A549 treated with Hydrocortisone at 1 μM for 4 hours (cell line): ENCODE results near the gene ATP5IF1. TPM values are rescaled to one million over a fixed set of nuclear protein-coding genes. Genes with fewer than 3 reads are reported as not detected.

Source experiments
- total RNA-seq: library from RNA; stranded (reverse); fragments of 200-300 nt; extraction: Qiagen RNA extraction; gene quantifications from 5 replicates; pipeline ENCODE4 v1.2.3, GENCODE V29; 2022

The ATP5IF1 gene
- total RNA-seq: 148 to 174 TPM (median 161 TPM) in 5 replicates

GRCh38 chr1:28235755-28236655 is at the start of gene ATP5IF1:
TSS of gene ATP5IF1 (plus strand) at chr1:28236124. CDS start at chr1:28236184, 60 bp downstream.

GRCh38 chr1:28232558-28233263 is 3.2 kb upstream of the ATP5IF1 start, which contains the start of gene DNAJC8:
TSS of gene DNAJC8 (minus strand) at chr1:28233029. CDS start at chr1:28232998, 31 bp downstream.

DNA sequence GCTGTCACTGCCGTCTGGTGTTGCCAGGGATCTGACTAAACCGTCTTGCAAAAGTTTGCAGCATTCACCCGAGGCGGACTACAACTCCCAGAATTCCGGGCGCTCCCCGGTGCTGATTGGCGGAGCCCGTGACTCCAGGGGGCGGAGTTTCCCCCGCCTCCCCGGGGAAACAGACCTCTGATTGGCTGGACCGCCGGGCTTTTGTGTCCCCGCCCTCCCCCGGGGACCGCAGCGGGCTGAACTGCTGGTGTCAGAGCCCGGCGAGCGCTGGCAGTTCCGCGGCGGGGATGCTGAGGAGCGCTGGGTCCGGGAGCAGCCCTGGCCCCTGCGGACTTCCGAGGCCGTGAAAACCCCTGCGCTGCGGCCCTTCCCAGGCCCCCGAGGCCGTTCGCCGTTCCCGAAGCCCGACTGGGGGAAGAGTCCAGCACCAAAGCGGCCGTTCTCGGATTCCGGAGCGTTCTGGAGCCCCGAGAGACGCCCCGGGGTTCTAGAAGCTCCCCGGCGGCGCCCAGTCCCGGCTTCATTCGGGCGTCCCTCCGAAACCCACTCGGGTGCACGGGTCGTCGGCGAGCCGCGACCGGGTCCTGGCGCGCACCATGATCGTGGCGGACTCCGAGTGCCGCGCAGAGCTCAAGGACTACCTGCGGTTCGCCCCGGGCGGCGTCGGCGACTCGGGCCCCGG is 23.5 kb downstream of the ATP5IF1 start, which contains the start of gene SESN2:
Gene SESN2 (plus strand): TSS at position 267 of the 682 bp plus-strand sequence. CDS start 330 bp downstream, at position 597.

Other genes starting within 250 kb of the ATP5IF1 start
- 4.3 to 6.7 TPM (median 5.6 TPM) in 5 replicates for gene EYA3, start 147.5 kb upstream of the ATP5IF1 start, total RNA-seq
- gene PTAFR, start 59.4 kb upstream of the ATP5IF1 start, total RNA-seq: 0.10 to 0.22 TPM (median 0.16 TPM) in 5 replicates
- 68.2 to 72.7 TPM (median 70.9 TPM) in 5 replicates for gene DNAJC8, start 3.1 kb upstream of the ATP5IF1 start, total RNA-seq
- 6.5 to 10.4 TPM (median 8.2 TPM) in 5 replicates for gene SESN2, start 23.4 kb downstream of the ATP5IF1 start, total RNA-seq
- gene MED18, start 92.9 kb downstream of the ATP5IF1 start, total RNA-seq: 15.8 to 17.9 TPM (median 17.0 TPM) in 5 replicates
- gene PHACTR4, start 133.6 kb downstream of the ATP5IF1 start, total RNA-seq: 19.7 to 28.9 TPM (median 22.6 TPM) in 5 replicates